CD8-positive, alpha-beta memory T cell (primary cell): ENCODE results near the gene CSNK1G2. TPM values are rescaled to one million over a fixed set of nuclear protein-coding genes. Genes with fewer than 3 reads are reported as not detected.

Experiments used
- CTCF ChIA-PET: fragments of 350-600 bp; sonication (Branson Sonifier 250); formaldehyde crosslinking; loops from one replicate; lab custom pipeline; 2021; ENCODE audit warnings: antibody characterized with exemption; lab: Charles Lee
- POLR2A ChIA-PET: fragments of 350-600 bp; sonication (Branson Sonifier 250); formaldehyde crosslinking; loops from one replicate; lab custom pipeline; 2021; ENCODE audit warnings: antibody characterized with exemption; lab: Charles Lee
- DNase-seq, 5 donors: peaks; one replicate each; pipeline versions ENCODE4 v3.0.0 to v3.0.0-alpha.2; 2020 to 2022; ENCODE audit warnings: mixed read lengths in 1 of 5
- H3K27ac ChIP-seq: one replicate; pipeline ENCODE4 v1.7.0; 2013; ENCODE audit warnings: low read depth, mild to moderate bottlenecking, low read length, moderate library complexity
- H3K27me3 ChIP-seq: 2 replicates; pipeline ENCODE4 v1.7.0; 2013; ENCODE audit warnings: low read length, mild to moderate bottlenecking; ENCODE audit not compliant: insufficient read depth, poor library complexity, severe bottlenecking
- H3K36me3 ChIP-seq: 2 replicates; pipeline ENCODE4 v1.7.0; 2013; ENCODE audit warnings: mild to moderate bottlenecking, low read length, moderate library complexity; ENCODE audit not compliant: insufficient read depth
- H3K4me1 ChIP-seq: 2 replicates; pipeline ENCODE4 v1.7.0; 2013; ENCODE audit warnings: mild to moderate bottlenecking, low read length, moderate library complexity; ENCODE audit not compliant: insufficient read depth
- H3K4me3 ChIP-seq: 2 replicates; pipeline ENCODE4 v1.7.0; 2013; ENCODE audit warnings: mild to moderate bottlenecking, low read length
- H3K9me3 ChIP-seq: 2 replicates; pipeline ENCODE4 v1.7.0; 2013; ENCODE audit warnings: mild to moderate bottlenecking, low read length
- H3K27ac Mint-ChIP-seq, 8 donors: one replicate each; pipeline ENCODE4 v1.8.0; 2020 to 2021; ENCODE audit warnings: mixed read lengths in 8 of 8, mild to moderate bottlenecking in 6 of 8, inconsistent platforms in 3 of 8, moderate library complexity in 3 of 8
- H3K27me3 Mint-ChIP-seq, 2 donors: one replicate each; pipeline ENCODE4 v1.8.0; 2020 to 2021; ENCODE audit warnings: mixed read lengths in 2 of 2, mild to moderate bottlenecking in 1 of 2, moderate library complexity in 1 of 2
- H3K36me3 Mint-ChIP-seq, 3 donors: one replicate each; pipeline ENCODE4 v1.8.0; 2020 to 2021; ENCODE audit warnings: mixed read lengths in 3 of 3, inconsistent platforms in 1 of 3, mild to moderate bottlenecking in 1 of 3
- H3K4me1 Mint-ChIP-seq, 3 donors: one replicate each; pipeline ENCODE4 v1.8.0; 2020 to 2021; ENCODE audit warnings: mixed read lengths in 3 of 3, inconsistent platforms in 1 of 3, mild to moderate bottlenecking in 1 of 3
- H3K4me3 Mint-ChIP-seq, 7 donors: one replicate each; pipeline ENCODE4 v1.8.0; 2020 to 2021; ENCODE audit warnings: mixed read lengths in 7 of 7, mild to moderate bottlenecking in 6 of 7, moderate library complexity in 4 of 7, inconsistent platforms in 2 of 7
- H3K9me3 Mint-ChIP-seq, 5 donors: one replicate each; pipeline ENCODE4 v1.8.0; 2020 to 2022; ENCODE audit warnings: mixed read lengths in 5 of 5, mild to moderate bottlenecking in 3 of 5, moderate library complexity in 2 of 5, inconsistent platforms in 1 of 5
- polyA plus RNA-seq: library from polyadenylated mRNA; unstranded; fragments of 300-500 nt; fragmentation: Illumina TruSeq; gene quantifications from one replicate; pipeline ENCODE4 v1.2.3, GENCODE V29; 2021
- total RNA-seq, 2 experiments: library from RNA; stranded (reverse); gene quantifications; one replicate each; pipeline ENCODE4 v1.2.3, GENCODE V29; 2021

CSNK1G2 gene
- total and polyA plus RNA-seq, 3 experiments from 2014 or later, result 58.2 to 63.5 (median 62.1) TPM

- CTCF ChIA-PET, result no interaction called here
- POLR2A ChIA-PET, result no interaction called here
Measured at GRCh38 chr19:1920644-1921043, 20.3 kb upstream of the CSNK1G2 start.

GRCh38 chr19:1921326-1921725 lies 19.6 kb upstream of the CSNK1G2 start:
- CTCF ChIA-PET, result no interaction called here

More at GRCh38 chr19:1920644-1921043, 20.3 kb upstream of the CSNK1G2 start:
- no peaks in the 10 kb centered on the region for H3K9me3 Mint-ChIP-seq
- H3K27ac ChIP-seq, result no peak overlapping the region
- peaks cover 0 to 1% (median 0%) of the 10 kb centered on the region in 3 donors for H3K4me1 Mint-ChIP-seq
- peaks cover 0 to 43% (median 0%) of the 10 kb centered on the region in 3 donors for H3K36me3 Mint-ChIP-seq
- no peaks in the 10 kb centered on the region for H3K4me1 ChIP-seq
- H3K27ac Mint-ChIP-seq, result no peak overlapping the region
- no peak overlapping the region for H3K4me3 ChIP-seq
- no peaks in the 10 kb centered on the region for H3K27me3 ChIP-seq
- no peaks in the 10 kb centered on the region for H3K27me3 Mint-ChIP-seq
- H3K9me3 ChIP-seq, result no peaks in the 10 kb centered on the region
- no peak overlapping the region for H3K4me3 Mint-ChIP-seq
- no peak for DNase-seq
- no peaks in the 10 kb centered on the region for H3K36me3 ChIP-seq

GRCh38 chr19:1921825-1922224 lies 19.1 kb upstream of the CSNK1G2 start:
- H3K27ac Mint-ChIP-seq, result peak overlapping the region in 2 of 8 donors; percentile 44 to 54
- H3K4me1 ChIP-seq, result no peaks in the 10 kb centered on the region
- no peak for DNase-seq

More at GRCh38 chr19:1921326-1921725, 19.6 kb upstream of the CSNK1G2 start:
- no peaks in the 10 kb centered on the region for H3K9me3 Mint-ChIP-seq
- Histone ChIP-seq H3K27me3 (no peaks in the 10 kb centered on the region), H3K9me3 (no peaks in the 10 kb centered on the region), H3K4me1 (no peaks in the 10 kb centered on the region), H3K4me3 (no peak overlapping the region), H3K27ac (no peak overlapping the region), H3K36me3 (no peaks in the 10 kb centered on the region)
- H3K36me3 Mint-ChIP-seq, result peaks cover 0 to 43% (median 0%) of the 10 kb centered on the region in 3 donors
- DNase-seq, result no peak
- peak overlapping the region in 1 of 8 donors; percentile 44 for H3K27ac Mint-ChIP-seq
- H3K4me3 Mint-ChIP-seq, result no peak overlapping the region
- no peaks in the 10 kb centered on the region for H3K27me3 Mint-ChIP-seq
- POLR2A ChIA-PET, result no interaction called here
- peaks cover 0 to 1% (median 0%) of the 10 kb centered on the region in 3 donors for H3K4me1 Mint-ChIP-seq

GRCh38 chr19:1922803-1923202 lies 18.2 kb upstream of the CSNK1G2 start:
- Histone ChIP-seq H3K27ac (no peak overlapping the region), H3K4me3 (no peak overlapping the region), H3K4me1 (peaks cover 4% of the 10 kb centered on the region), H3K36me3 (no peaks in the 10 kb centered on the region), H3K27me3 (no peaks in the 10 kb centered on the region), H3K9me3 (no peaks in the 10 kb centered on the region)
- ChIA-PET CTCF (no interaction called here), POLR2A (interaction anchor here (0.6 to 0.7 kb wide), 3 partner anchors 68 to 193 kb away, joined by 3 to 4 read pairs (median 4); no protein-coding TSS in a partner anchor)
- DNase-seq, result no peak
- H3K4me3 Mint-ChIP-seq, result no peak overlapping the region
- H3K9me3 Mint-ChIP-seq, result no peaks in the 10 kb centered on the region
- peaks cover 4 to 5% (median 4%) of the 10 kb centered on the region in 3 donors for H3K4me1 Mint-ChIP-seq
- no peaks in the 10 kb centered on the region for H3K27me3 Mint-ChIP-seq
- peaks cover 0 to 38% (median 0%) of the 10 kb centered on the region in 3 donors for H3K36me3 Mint-ChIP-seq
- no peak overlapping the region for H3K27ac Mint-ChIP-seq

More at GRCh38 chr19:1921825-1922224, 19.1 kb upstream of the CSNK1G2 start:
- POLR2A ChIA-PET, result no interaction called here
- H3K4me3 Mint-ChIP-seq, result no peak overlapping the region
- Histone ChIP-seq H3K4me3 (no peak overlapping the region), H3K27me3 (no peaks in the 10 kb centered on the region), H3K27ac (no peak overlapping the region), H3K36me3 (no peaks in the 10 kb centered on the region), H3K9me3 (no peaks in the 10 kb centered on the region)
- H3K4me1 Mint-ChIP-seq, result peaks cover 0 to 1% (median 0%) of the 10 kb centered on the region in 3 donors
- CTCF ChIA-PET, result no interaction called here
- H3K9me3 Mint-ChIP-seq, result no peaks in the 10 kb centered on the region
- no peaks in the 10 kb centered on the region for H3K27me3 Mint-ChIP-seq
- H3K36me3 Mint-ChIP-seq, result peaks cover 0 to 43% (median 0%) of the 10 kb centered on the region in 3 donors

GRCh38 chr19:1923319-1923718 lies 17.7 kb upstream of the CSNK1G2 start:
- ChIA-PET CTCF (interaction anchor here (0.6 kb wide), 1 partner anchor 580 kb away, joined by 3 read pairs; no protein-coding TSS in a partner anchor), POLR2A (interaction anchor here (0.6 to 0.7 kb wide), 3 partner anchors 68 to 193 kb away, joined by 3 to 4 read pairs (median 4); no protein-coding TSS in a partner anchor)
- DNase-seq, result no peak
- Histone ChIP-seq H3K9me3 (no peaks in the 10 kb centered on the region), H3K27ac (no peak overlapping the region), H3K4me3 (no peak overlapping the region), H3K36me3 (no peaks in the 10 kb centered on the region), H3K4me1 (peaks cover 6% of the 10 kb centered on the region), H3K27me3 (no peaks in the 10 kb centered on the region)
- H3K27ac Mint-ChIP-seq, result no peak overlapping the region
- peaks cover 0 to 34% (median 0%) of the 10 kb centered on the region in 3 donors for H3K36me3 Mint-ChIP-seq
- no peaks in the 10 kb centered on the region for H3K9me3 Mint-ChIP-seq
- H3K4me3 Mint-ChIP-seq, result no peak overlapping the region
- H3K4me1 Mint-ChIP-seq, result peaks cover 7 to 10% (median 7%) of the 10 kb centered on the region in 3 donors
- no peaks in the 10 kb centered on the region for H3K27me3 Mint-ChIP-seq

GRCh38 chr19:1924320-1924961 lies 16.5 kb upstream of the CSNK1G2 start:
- POLR2A ChIA-PET, result no interaction called here
- H3K27ac ChIP-seq, result no peak overlapping the region

GRCh38 chr19:1925544-1925943 lies 15.4 kb upstream of the CSNK1G2 start:
- Histone ChIP-seq H3K27ac (no peak overlapping the region), H3K4me1 (peaks cover 20% of the 10 kb centered on the region), H3K4me3 (no peak overlapping the region), H3K9me3 (no peaks in the 10 kb centered on the region), H3K36me3 (no peaks in the 10 kb centered on the region), H3K27me3 (no peaks in the 10 kb centered on the region)
- Mint-ChIP-seq H3K27me3 (no peaks in the 10 kb centered on the region), H3K36me3 (peaks cover 0 to 18% (median 0%) of the 10 kb centered on the region in 3 donors), H3K27ac (no peak overlapping the region), H3K4me3 (no peak overlapping the region), H3K4me1 (peaks cover 12 to 23% (median 18%) of the 10 kb centered on the region in 3 donors), H3K9me3 (no peaks in the 10 kb centered on the region)
- ChIA-PET CTCF (no interaction called here), POLR2A (no interaction called here)
- DNase-seq, result no peak

More at GRCh38 chr19:1924320-1924961, 16.5 kb upstream of the CSNK1G2 start:
- no peak for DNase-seq
- peaks cover 0 to 25% (median 0%) of the 10 kb centered on the region in 3 donors for H3K36me3 Mint-ChIP-seq
- H3K27ac Mint-ChIP-seq, result peak overlapping the region in 1 of 8 donors; percentile 46
- CTCF ChIA-PET, result no interaction called here
- H3K4me1 Mint-ChIP-seq, result peaks cover 10 to 14% (median 12%) of the 10 kb centered on the region in 3 donors
- H3K9me3 Mint-ChIP-seq, result no peaks in the 10 kb centered on the region
- Histone ChIP-seq H3K27me3 (no peaks in the 10 kb centered on the region), H3K4me1 (peaks cover 11% of the 10 kb centered on the region), H3K36me3 (no peaks in the 10 kb centered on the region), H3K9me3 (no peaks in the 10 kb centered on the region), H3K4me3 (no peak overlapping the region)
- no peak overlapping the region for H3K4me3 Mint-ChIP-seq
- no peaks in the 10 kb centered on the region for H3K27me3 Mint-ChIP-seq
